ENCODE data around the gene SMIM44.

DNA sequence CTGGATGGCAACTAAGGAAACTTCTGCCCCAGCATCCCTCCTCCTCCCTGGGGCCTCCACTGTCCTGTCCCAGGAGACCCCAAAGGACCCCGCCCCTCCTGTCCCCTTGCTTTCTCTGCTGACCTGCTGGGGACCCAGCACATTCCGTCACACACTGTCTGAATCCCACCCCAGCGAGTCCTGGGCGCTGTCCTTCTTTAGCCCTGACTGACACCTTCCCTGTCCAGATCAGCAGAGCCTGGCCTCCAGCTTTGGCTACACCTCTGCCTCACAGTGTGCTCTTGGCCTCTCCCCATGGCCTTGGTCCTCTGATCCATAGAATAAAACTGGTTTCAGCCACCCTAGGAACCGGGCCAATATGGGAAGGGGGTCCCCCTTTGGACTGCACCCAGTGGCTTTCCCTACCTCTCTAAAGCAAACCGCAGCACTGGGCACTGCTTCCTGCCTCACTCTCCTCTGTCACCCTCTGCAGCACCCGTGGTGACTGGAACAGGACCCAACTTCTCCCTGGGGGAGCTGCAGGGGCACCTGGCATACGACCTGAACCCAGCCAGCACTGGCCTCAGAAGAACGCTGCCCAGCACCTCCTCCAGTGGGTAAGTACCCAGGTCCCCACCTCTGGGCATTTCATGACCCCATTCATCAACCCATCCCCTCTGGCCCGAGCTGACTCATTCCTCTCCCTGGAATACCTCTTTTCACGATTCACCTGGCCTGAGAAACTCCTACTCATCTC, 49.3 kb downstream of the SMIM44 start:
- TF ChIP-seq POLR2AphosphoS5 (IDR thresholded peaks at IDR 0.05) = no peak
- TF ChIP-seq, protein P1, sequence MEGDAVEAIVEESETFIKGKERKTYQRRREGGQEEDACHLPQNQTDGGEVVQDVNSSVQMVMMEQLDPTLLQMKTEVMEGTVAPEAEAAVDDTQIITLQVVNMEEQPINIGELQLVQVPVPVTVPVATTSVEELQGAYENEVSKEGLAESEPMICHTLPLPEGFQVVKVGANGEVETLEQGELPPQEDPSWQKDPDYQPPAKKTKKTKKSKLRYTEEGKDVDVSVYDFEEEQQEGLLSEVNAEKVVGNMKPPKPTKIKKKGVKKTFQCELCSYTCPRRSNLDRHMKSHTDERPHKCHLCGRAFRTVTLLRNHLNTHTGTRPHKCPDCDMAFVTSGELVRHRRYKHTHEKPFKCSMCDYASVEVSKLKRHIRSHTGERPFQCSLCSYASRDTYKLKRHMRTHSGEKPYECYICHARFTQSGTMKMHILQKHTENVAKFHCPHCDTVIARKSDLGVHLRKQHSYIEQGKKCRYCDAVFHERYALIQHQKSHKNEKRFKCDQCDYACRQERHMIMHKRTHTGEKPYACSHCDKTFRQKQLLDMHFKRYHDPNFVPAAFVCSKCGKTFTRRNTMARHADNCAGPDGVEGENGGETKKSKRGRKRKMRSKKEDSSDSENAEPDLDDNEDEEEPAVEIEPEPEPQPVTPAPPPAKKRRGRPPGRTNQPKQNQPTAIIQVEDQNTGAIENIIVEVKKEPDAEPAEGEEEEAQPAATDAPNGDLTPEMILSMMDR (IDR thresholded peaks at IDR 0.05) = no peak
